ENCODE data around the gene SLC17A1. TPM values are rescaled to one million over a fixed set of nuclear protein-coding genes. Genes with fewer than 3 reads are reported as not detected.

SLC17A1 gene
- total RNA-seq, 4 donors from 2014 or later: not detected

DNA sequence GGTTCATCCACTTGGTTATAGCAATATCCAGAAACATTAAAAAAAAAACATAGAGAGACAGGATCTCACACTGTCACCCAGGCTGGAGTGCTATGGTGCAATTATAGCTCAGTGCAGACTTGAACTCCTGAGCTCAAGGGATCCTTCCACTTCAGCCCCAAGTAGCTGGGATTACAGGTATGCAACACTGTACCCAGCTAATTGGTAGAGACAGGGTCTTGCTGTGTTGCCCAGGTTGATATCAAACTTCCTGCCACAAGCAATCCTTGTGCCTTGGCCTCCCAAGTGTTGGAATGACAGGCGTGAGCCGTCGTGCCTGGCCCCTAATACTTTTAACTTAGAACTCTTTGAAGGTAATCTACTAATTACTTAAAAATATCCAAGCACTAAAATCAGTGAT, 818 bp upstream of the SLC17A1 start:
- H3K9me3 ChIP-seq: no peaks in the 10 kb centered on the region
- no peak overlapping the region for H3K27ac ChIP-seq
- H3K27me3 ChIP-seq: no peaks in the 10 kb centered on the region
- no peaks in the 10 kb centered on the region for H3K36me3 ChIP-seq
- no peak overlapping the region for H3K4me3 ChIP-seq
- WGBS, 2 donors: 81 to 84% methylated on average over 3 of the region's 3 CpGs
- DNase-seq (ENCODE audit: low spot score in 2 of 2): no peak
- TF ChIP-seq POLR2A (IDR thresholded peaks at IDR 0.05): no peak
- no peak for TF ChIP-seq EP300 (IDR thresholded peaks at IDR 0.05)
- TF ChIP-seq CTCF (IDR thresholded peaks at IDR 0.05): no peak
- H3K4me1 ChIP-seq: peaks cover 0 to 8% (median 0%) of the 10 kb centered on the region in 4 donors

- H3K36me3 ChIP-seq: no peaks in the 10 kb centered on the region
- no peaks in the 10 kb centered on the region for H3K27me3 ChIP-seq
- peaks cover 0 to 8% (median 0%) of the 10 kb centered on the region in 4 donors for H3K4me1 ChIP-seq
- H3K9me3 ChIP-seq: no peaks in the 10 kb centered on the region
- TF ChIP-seq CTCF (IDR thresholded peaks at IDR 0.05) (no peak), POLR2A (IDR thresholded peaks at IDR 0.05) (no peak), EP300 (IDR thresholded peaks at IDR 0.05) (no peak)
- H3K4me3 ChIP-seq: no peak overlapping the region
- H3K27ac ChIP-seq: no peak overlapping the region
- DNase-seq (ENCODE audit: low spot score in 2 of 2): no peak
These were observed 433 bp upstream of the SLC17A1 start for GRCh38 chr6:25832307-25832662.

DNA sequence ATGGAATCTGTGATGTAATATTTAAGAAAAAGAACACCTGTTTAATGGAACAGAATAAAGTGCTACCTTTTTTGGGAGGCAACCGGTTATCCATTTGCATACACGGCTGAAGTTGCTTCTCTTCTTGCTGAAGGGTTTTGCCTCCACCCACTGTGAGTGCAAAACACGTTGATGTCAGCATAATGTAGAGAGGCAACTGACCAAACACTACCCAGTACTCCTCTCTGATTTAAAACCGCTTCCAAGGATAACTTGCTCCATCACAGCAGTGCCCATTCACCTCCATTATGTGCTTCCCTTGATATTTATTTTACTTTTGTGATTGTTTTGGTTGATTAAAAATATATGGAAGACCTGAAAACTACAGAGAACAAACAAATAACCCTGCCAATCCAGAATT, 1.4 kb downstream of the SLC17A1 start:
- H3K27me3 ChIP-seq: no peaks in the 10 kb centered on the region
- TF ChIP-seq EP300 (IDR thresholded peaks at IDR 0.05): no peak
- no peak for TF ChIP-seq POLR2A (IDR thresholded peaks at IDR 0.05)
- H3K36me3 ChIP-seq: no peaks in the 10 kb centered on the region
- no peaks in the 10 kb centered on the region for H3K9me3 ChIP-seq
- H3K4me1 ChIP-seq: peaks cover 0 to 3% (median 0%) of the 10 kb centered on the region in 4 donors
- no peak overlapping the region for H3K27ac ChIP-seq
- DNase-seq (ENCODE audit: low spot score in 2 of 2): no peak
- WGBS, 2 donors: 60 to 71% methylated on average over 4 of the region's 4 CpGs
- no peak overlapping the region for H3K4me3 ChIP-seq

DNA sequence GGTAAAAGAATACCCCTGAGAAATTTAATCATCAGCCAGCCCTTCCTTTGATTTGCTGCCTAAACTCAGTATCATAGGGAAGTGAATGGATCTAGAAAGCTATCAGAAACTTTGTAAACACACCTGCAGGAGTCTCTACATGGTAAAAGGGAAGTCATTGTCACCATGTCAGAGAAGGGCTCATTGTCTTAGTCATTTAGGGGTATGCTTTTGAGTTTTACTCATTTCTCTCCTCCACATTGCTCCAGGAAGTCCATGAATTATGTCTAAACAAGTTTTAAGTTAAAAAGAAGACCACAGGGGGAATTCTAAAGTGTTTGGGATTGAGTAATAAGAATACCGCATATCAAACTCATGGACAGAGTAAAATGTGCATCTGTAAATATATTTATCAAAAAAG, 2.5 kb downstream of the SLC17A1 start:
- Histone ChIP-seq H3K4me1 (no peaks in the 10 kb centered on the region), H3K27ac (no peak overlapping the region), H3K27me3 (no peaks in the 10 kb centered on the region), H3K9me3 (no peaks in the 10 kb centered on the region), H3K36me3 (no peaks in the 10 kb centered on the region), H3K4me3 (no peak overlapping the region)
- TF ChIP-seq CTCF (IDR thresholded peaks at IDR 0.05): no peak
- TF ChIP-seq POLR2A (IDR thresholded peaks at IDR 0.05): no peak
- TF ChIP-seq EP300 (IDR thresholded peaks at IDR 0.05): no peak
- WGBS, 2 donors: 76 to 96% methylated on average over 1 of the region's 1 CpG
- no peak for DNase-seq (ENCODE audit: low spot score in 2 of 2)

GRCh38 chr6:25821341-25821740, 10.5 kb downstream of the SLC17A1 start:
- TF ChIP-seq CTCF (IDR thresholded peaks at IDR 0.05) (no peak), POLR2A (IDR thresholded peaks at IDR 0.05) (no peak)
- Histone ChIP-seq H3K4me1 (no peaks in the 10 kb centered on the region), H3K9me3 (no peaks in the 10 kb centered on the region), H3K36me3 (no peaks in the 10 kb centered on the region), H3K27ac (no peak overlapping the region), H3K4me3 (no peak overlapping the region), H3K27me3 (no peaks in the 10 kb centered on the region)
- DNase-seq (ENCODE audit: low spot score in 2 of 2): no peak

GRCh38 chr6:25816252-25816651, 15.6 kb downstream of the SLC17A1 start:
- peaks cover 0 to 3% (median 0%) of the 10 kb centered on the region in 4 donors for H3K9me3 ChIP-seq
- WGBS, 2 donors: 97 to 100% methylated on average over 2 of the region's 2 CpGs
- H3K4me3 ChIP-seq: no peak overlapping the region
- no peaks in the 10 kb centered on the region for H3K36me3 ChIP-seq
- no peak overlapping the region for H3K27ac ChIP-seq
- no peak for DNase-seq (ENCODE audit: low spot score in 2 of 2)
- no peak for TF ChIP-seq POLR2A (IDR thresholded peaks at IDR 0.05)
- TF ChIP-seq EP300 (IDR thresholded peaks at IDR 0.05): no peak
- H3K27me3 ChIP-seq: no peaks in the 10 kb centered on the region
- no peaks in the 10 kb centered on the region for H3K4me1 ChIP-seq

Measured in tibial nerve (tissue), 4 donors.